Measurements from ENCODE around the gene PTPRJ.

GRCh38 chr11:48107188-48107704, 126.9 kb downstream of the PTPRJ start:
- TF ChIP-seq ZNF558 (CRISPR knock-in tag; IDR thresholded peaks at IDR 0.05; ENCODE audit: borderline replicate concordance): no peak
- TF ChIP-seq NR2C2 (CRISPR knock-in tag; IDR thresholded peaks at IDR 0.05; ENCODE audit: borderline replicate concordance): no peak
- TF ChIP-seq THAP8 (CRISPR knock-in tag; IDR thresholded peaks at IDR 0.05; ENCODE audit: borderline replicate concordance): no peak
- no peak for TF ChIP-seq CHCHD3 (CRISPR knock-in tag; IDR thresholded peaks at IDR 0.05)
- no peak for TF ChIP-seq PHF21A (CRISPR knock-in tag; IDR thresholded peaks at IDR 0.05)
- no peak for TF ChIP-seq ATF4 (CRISPR knock-in tag; IDR thresholded peaks at IDR 0.05)
- TF ChIP-seq GFI1 (CRISPR knock-in tag; IDR thresholded peaks at IDR 0.05; ENCODE audit: borderline replicate concordance): no peak
